OCI-LY1 (cell line): ENCODE measurements around the gene LUZP1.

Experiments
- CTCF ChIP-seq: fragments of 200-600 bp; sonication (generic), shearing (Covaris generic); IDR thresholded peaks from 2 replicates; pipeline ENCODE4 v1.5.1; 2017; ENCODE audit warnings: mild to moderate bottlenecking, antibody characterized with exemption, low read length, moderate library complexity, mixed read lengths
- EZH2 ChIP-seq: fragments of 200-600 bp; sonication (generic), shearing (Covaris generic); IDR thresholded peaks from 2 replicates; pipeline ENCODE4 v1.8.0; 2017; ENCODE audit warnings: borderline replicate concordance, mixed run types, mild to moderate bottlenecking, antibody characterized with exemption, low read length, moderate library complexity, mixed read lengths

DNA sequence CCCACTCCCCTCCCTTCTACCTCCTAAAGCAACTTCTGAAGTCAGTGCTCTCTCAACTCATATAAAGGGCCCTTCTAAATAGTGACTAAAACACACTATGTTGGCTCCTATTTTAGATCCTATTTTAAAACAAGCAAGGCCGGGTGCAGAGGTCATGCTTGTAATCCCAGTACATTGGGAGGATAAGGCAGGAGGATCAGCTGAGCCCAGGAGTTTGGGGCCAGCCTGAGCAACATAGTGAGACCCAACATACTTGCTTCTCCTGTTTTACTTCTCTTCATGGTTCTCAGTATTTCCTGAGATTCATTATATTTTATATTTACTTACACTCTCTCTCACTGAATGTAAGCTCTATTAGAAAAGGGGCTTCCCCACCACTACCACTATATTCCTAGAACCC is 42.5 kb downstream of the LUZP1 start:
- TF ChIP-seq CTCF (no peak), EZH2 (no peak)
